Activated CD4-positive, alpha-beta T cell treated with anti-CD3 and anti-CD28 coated beads, Interleukin-2, Interleukin-6, amounts not matched to agents 100 ng/mL and 50 ng/mL, durations not matched to agents 16 hours and 8 hours (primary cell): ENCODE results near the gene CEP120.
"Not testable (repeated sequence)": the region's sequence is repeated elsewhere in the genome, so short reads cannot be mapped to it uniquely, and the experiment has no call there.

Experiments
- DNase-seq: peaks from one replicate; pipeline ENCODE4 v3.0.0-alpha.2; 2020

Gene CEP120

DNA sequence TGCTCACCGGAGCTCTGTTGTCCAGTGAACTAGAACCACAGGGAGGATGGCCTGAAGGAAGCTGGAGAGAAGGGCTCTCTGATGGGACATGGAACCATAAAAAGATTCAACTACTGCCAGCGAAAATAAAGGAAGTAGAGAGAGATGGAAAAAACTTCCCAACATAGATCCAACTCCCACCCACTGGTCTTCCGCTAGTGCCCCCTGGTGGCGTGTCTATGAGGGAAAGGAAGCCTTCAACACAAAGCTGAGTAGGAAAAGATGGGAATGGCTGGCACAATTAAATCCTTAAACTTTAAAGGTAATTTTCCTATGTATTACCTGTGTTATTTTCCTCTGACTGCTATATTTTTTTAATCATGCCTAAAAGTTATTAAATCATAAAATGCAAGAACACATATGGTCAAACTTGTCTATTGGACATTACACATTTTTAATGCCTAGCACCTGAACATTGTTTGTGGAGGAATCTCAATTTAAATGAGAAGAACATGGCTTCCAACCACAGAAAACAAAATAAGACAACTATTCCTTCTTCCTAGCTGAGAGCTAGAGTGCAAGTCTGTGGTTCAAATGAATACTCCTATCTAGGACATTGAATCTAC lies 51.5 kb downstream of the CEP120 start:
- peak; percentile 18 for DNase-seq

GRCh38 chr5:123369371-123369968 lies 53.7 kb downstream of the CEP120 start:
- DNase-seq = no peak

DNA sequence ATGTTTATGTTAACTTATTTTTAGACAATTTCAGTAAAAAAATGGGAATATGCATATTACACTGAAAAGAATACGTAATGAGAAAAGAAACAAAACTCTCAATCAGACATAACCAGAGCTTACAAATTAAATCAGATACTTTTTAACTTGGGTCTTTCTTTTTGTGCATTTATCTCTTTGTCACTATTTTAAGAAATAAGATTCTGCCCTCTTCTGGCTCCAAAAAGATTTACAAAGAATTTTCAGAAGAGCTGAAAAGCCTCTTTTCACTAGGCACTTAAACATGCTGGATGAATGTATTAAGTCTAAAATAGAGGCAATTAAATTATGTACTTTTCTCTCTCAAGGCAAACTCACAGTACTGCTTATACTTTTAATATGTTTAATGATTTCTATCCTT lies 55.5 kb downstream of the CEP120 start:
- no peak for DNase-seq

GRCh38 chr5:123365156-123365555 lies 58.0 kb downstream of the CEP120 start:
- DNase-seq = no peak

DNA sequence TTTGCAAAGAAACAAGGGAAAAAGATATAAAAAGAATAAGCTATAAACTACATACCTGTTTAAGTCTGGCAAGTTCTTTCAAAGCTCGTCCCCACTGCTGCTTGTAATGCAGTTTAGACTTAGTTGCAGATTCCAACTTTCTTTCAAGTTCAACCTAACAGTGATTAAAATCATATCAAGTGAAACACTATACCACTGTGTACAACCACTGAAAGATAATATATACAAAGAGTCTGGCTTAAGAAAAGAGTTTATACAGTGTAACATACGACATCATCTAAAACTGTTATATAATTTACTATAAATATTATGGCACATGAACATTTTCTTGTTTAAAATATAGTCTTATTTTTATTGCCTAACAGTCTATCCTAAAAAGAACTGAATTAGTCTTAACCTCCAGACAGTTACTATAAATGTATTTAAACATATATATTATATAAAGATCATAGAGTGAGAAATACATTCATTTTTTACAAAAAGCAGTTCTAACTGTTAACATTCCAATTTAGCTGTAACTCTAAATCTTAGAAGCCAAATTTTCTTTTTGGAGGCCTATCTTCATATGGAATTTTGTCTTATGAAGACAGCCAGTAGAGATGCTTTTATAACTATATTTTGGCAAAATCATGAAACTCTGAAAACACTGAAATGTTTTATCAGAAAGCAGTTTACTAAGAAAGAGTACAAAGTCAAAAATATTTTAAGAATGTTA lies 58.6 kb downstream of the CEP120 start:
- DNase-seq = no peak

DNA sequence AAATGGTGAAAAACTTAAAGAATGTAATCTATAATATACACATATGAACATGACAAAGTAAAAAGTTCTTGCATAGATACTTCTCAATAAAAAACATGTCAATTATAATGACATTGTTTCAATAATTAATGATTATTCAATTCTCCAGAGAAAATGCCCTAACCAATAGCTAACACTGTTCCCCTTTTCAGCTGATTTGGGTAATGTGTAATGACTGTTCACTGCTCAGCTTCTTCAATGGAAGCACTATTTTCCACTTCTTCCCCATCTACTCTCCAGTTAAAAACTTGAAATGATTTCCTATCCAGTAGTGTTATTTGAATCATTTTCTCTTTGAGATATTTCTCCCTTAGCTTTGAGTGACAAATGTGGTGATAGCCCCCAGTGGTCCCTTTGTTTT lies 62.3 kb downstream of the CEP120 start:
- DNase-seq = no peak

- no peak for DNase-seq
These were observed 63.0 kb downstream of the CEP120 start for GRCh38 chr5:123360201-123360571.

DNA sequence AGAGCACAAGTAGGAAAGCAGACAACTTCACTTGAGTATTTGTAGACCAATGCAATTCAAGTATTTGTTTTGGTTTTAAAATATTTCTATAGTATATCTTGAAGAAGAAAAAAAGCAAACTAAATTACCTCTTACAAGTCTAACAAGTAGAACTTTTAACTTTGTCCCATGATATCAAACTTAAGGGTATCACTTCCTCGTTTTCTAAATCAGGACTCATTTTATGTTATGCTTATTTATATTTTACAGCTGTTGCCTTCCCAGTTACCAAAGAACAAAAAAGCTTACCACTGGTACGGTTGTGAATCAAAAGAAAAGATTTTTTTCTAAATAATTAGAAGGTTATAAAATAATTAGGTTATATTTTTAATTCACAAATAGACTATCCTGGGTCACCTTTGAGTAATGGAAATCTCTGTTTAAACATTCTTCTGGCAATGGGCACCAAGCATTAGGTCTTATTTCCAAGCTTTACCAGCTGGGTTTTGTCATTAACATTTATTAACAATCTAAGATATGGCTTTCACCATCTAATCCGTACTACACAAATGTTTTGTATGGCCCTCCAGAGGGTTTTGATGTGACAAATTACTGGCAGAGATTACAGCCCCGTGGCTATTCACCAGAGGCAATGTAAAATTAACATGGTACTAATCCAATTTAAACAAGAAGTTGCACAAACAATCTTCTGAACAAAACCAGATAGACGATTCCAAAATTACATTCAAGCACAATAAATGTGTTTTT lies 63.6 kb downstream of the CEP120 start:
- DNase-seq = no peak

DNA sequence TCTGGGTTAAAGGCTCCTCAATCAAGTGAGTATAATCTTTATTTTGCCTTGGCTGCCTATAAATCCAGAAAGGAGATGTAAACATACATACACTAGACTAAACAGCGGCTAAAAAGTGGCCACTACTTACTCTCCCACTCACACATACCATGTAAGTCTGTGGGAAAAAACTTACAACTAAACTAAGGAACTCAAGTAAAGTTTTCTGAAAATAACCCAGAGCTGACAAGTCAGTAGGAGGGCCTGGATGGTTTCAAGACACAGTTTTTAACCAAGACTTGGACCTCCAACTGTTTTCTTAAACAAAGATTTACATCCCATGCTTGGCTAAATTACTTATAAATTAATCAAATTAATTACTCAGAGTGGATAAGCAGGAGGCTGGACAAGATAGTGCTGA lies 64.5 kb downstream of the CEP120 start:
- no peak for DNase-seq

- DNase-seq = no peak
These were observed 64.9 kb downstream of the CEP120 start for GRCh38 chr5:123358304-123358703.

GRCh38 chr5:123351820-123352219 lies 71.4 kb downstream of the CEP120 start:
- DNase-seq = no peak

- no peak for DNase-seq
These were observed 72.0 kb downstream of the CEP120 start for GRCh38 chr5:123351240-123351639.

- DNase-seq = no peak
These were observed 72.5 kb downstream of the CEP120 start for GRCh38 chr5:123350742-123351141.

GRCh38 chr5:123344816-123345426 lies 78.3 kb downstream of the CEP120 start:
- DNase-seq = no peak

DNA sequence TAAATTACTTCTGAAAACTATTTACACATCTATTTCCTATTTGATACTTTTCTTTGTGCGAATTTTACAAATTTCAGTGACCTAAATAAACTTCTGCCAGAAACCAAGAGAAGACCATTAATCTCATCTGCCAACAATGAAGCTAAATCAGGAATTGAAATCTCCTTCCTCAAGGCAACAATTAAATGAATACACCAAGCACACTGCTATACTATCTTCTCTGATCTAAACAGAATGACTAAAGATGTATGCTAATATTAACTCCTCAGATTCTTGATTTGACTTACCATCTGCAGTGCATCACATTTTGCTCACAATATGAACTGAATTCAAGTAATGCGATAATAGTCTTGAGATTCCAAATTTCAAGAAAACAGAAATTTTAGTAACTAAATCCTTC lies 82.3 kb downstream of the CEP120 start:
- DNase-seq = no peak

GRCh38 chr5:123308377-123308776 lies 114.8 kb downstream of the CEP120 start:
- not testable (repeated sequence) for DNase-seq

GRCh38 chr5:123305751-123306150 lies 117.5 kb downstream of the CEP120 start:
- DNase-seq = no peak

DNA sequence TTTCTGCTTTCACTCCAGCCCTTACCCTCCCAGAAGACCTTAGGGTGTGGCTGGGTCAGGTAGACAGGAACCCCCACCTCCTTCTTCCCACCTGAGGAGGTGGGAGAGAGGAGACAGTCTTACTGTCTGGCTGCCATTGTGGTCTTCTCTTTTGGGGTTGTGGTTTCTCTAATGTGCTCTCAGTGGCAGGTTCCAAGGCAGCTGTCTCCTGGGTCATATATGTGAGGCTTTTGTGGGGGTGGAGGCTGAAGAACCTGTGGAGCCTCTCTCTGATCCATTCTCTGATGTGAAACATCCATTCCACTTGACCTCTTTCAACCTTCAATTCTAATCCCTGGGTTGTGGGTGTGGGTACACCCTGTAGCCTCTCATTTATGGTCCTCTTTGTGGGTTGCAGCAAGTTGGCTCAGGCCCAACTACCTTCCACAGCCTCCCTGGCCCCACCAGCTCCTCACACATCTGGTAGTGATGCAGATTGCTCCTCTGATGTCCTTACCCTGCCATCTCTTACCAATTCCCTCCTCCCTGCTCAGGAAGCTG lies 118.4 kb downstream of the CEP120 start:
- no peak for DNase-seq

DNA sequence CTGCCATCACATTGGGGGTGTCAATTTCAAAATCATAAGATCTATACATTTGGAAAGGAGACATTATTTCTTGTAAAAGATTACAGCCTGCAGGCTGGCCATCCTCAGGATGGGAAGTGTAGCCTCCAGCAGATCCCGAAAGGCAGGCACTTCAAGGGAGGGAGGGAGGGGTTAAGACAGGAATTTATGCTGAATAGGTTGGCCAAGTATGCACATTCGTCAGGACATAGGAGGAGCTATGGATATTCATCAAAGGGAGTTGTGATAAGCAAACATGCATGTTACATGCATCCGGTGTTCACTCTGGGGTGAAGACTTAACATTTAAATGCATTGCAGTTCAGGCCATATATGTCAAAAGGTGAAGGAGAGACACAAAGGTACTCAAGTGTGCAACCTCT lies 119.4 kb downstream of the CEP120 start:
- no peak for DNase-seq

- DNase-seq = no peak
These were observed 122.9 kb downstream of the CEP120 start for GRCh38 chr5:123300266-123300665.

DNA sequence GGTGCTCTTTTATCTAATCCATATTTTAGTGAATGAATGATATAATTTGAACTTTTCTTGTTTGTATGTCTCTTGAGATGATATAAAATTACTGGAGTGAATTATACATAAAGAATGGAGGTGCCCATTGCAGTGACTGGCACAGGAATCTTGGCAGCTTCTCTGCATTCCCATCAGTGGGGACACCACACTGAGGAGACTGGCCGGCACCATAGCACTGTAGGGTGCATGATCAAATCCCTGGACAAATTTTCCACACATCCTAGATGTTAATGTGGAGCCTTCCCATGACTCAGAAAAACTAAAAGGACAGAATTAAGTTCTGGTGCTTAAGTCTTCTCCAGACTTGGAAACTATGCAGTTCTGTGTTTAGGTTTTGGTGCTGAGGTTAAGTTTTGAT lies 124.1 kb downstream of the CEP120 start:
- DNase-seq = no peak

DNA sequence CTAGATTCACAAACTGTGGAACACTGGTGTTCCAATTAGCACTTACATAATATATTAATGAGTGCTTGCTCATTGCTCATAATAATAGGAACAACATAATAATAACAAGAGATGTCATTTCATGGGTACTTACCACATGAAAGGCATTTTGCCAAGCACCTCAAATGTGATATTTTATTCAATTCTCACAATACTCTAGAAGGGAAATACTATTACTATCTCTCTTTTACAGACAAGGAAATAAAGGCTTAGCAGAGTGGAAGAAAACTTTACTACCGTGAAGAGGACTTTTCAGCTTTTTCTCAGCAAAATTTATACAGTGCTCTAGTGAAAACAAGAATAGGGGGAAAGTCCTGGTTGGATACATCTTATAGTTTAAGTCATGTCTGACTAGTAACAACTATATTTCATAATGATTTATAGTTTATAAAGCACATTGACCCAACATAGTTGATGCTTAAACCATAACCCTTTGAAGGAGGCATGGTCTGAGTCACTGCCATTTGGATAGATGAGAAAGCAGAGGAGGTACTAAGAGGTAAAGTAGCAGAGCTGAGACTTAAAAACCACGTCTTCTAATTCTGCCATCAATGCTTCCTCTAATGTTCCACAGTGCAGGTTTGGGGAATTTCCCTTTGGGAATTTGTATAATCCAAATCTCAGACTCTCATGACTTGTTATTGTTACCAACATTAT lies 124.7 kb downstream of the CEP120 start:
- no peak for DNase-seq
